IPS-15b (cell line): ENCODE results near the gene POLE4.

Experiments
- H3K27me3 ChIP-seq: one replicate; pipeline ENCODE4 v1.6.1; 2013; ENCODE audit warnings: low read length; ENCODE audit not compliant: control insufficient read depth, insufficient read depth
- H3K36me3 ChIP-seq: one replicate; pipeline ENCODE4 v1.6.1; 2013; ENCODE audit warnings: low read length; ENCODE audit not compliant: control insufficient read depth, insufficient read depth
- H3K4me1 ChIP-seq: one replicate; pipeline ENCODE4 v1.6.1; 2013; ENCODE audit warnings: mild to moderate bottlenecking, low read length; ENCODE audit not compliant: control insufficient read depth, insufficient read depth
- H3K4me3 ChIP-seq: one replicate; pipeline ENCODE4 v1.5.1; 2013; ENCODE audit warnings: low read depth, low read length
- H3K9ac ChIP-seq: one replicate; pipeline ENCODE4 v1.6.1; 2013; ENCODE audit warnings: low read depth, mild to moderate bottlenecking, low read length
- H3K9me3 ChIP-seq: one replicate; pipeline ENCODE4 v1.6.1; 2013; ENCODE audit warnings: mild to moderate bottlenecking, low read length; ENCODE audit not compliant: control insufficient read depth, insufficient read depth

POLE4 gene

DNA sequence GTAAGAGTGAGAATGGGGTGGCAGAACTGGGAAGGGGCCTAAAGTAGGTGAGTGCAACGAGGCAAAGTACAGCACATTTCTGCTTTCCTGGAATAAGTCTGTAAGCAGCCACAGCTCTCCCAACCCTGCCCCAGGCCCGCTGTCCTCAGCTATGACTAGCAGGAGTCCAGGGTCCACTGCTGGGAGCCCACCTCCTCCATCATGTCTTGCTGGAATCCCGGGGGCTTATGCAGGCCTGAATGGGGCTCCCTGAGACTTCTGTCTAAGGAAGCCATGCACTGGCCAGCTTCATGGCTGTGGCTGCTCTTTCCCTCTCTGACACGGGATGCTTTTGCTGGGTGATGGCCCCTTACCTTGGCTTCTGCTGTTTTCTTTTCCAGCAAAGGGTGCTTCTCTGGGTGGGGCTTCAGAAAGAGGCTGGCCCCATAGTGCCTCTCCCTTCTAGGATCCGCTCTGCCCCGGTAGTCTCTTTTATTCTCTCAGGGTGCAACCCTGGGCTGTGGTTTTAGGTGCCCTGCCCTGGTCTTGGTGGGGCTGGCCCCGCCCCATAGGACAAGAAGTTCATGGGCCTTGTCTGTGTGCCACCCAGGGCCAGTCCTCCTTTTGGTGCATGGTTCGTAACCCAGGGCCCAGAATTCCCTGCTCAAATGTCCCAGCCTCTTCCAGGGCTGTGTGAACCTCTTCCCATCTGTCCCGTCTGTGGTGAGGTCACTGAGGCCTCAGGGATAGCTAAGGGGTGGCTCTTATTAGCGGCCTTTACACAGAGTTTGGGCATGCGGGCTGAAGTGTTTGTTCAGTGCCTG, 33.8 kb upstream of the POLE4 start:
- Histone ChIP-seq H3K4me1 (no peaks in the 10 kb centered on the region), H3K36me3 (no peaks in the 10 kb centered on the region), H3K9me3 (no peaks in the 10 kb centered on the region), H3K4me3 (no peak overlapping the region), H3K9ac (no peak overlapping the region), H3K27me3 (no peaks in the 10 kb centered on the region)

DNA sequence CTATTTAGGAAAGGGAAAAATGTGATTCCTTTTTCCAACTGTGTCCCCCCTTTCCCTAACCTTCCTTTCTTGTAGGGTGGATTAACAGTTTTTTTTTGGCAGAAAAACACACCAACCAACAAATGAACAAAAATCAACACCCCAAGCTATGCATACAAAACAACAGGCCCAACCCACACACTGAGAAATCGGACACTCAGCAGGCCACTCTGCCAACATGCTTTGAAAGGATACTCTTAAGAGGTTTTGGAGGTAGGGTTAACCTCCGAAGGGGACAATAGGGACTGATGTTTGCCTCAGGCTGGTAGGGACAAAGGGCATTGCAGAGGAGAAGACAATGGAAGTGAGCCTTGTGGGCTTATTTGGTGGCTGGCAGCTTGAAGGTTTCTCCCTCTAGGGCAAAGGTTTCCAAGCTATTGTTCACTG, 33.1 kb upstream of the POLE4 start:
- Histone ChIP-seq H3K36me3 (no peaks in the 10 kb centered on the region), H3K4me3 (no peak overlapping the region), H3K27me3 (no peaks in the 10 kb centered on the region), H3K4me1 (no peaks in the 10 kb centered on the region), H3K9me3 (no peaks in the 10 kb centered on the region), H3K9ac (no peak overlapping the region)

DNA sequence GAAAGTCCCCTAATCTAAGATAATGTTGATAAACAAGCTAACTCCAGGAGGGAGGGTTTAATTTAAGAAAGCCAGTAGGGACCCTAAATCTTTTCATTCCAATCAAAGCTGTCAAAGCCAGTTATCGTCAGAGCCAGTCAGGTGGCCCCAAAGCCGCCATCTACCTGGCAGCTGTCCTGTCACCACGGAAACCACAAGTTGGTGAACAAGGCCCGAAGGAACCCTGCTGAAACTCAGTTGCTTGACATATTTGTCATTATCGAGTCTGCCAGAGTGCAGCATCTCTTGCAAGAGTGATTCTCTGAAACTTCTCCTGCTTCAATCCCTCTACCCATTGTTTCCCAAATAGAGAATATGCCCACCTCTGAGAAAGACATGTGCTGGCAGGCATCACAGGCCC, 30.8 kb upstream of the POLE4 start:
- Histone ChIP-seq H3K36me3 (no peaks in the 10 kb centered on the region), H3K9me3 (no peaks in the 10 kb centered on the region), H3K9ac (no peak overlapping the region), H3K4me3 (no peak overlapping the region), H3K4me1 (no peaks in the 10 kb centered on the region), H3K27me3 (no peaks in the 10 kb centered on the region)

DNA sequence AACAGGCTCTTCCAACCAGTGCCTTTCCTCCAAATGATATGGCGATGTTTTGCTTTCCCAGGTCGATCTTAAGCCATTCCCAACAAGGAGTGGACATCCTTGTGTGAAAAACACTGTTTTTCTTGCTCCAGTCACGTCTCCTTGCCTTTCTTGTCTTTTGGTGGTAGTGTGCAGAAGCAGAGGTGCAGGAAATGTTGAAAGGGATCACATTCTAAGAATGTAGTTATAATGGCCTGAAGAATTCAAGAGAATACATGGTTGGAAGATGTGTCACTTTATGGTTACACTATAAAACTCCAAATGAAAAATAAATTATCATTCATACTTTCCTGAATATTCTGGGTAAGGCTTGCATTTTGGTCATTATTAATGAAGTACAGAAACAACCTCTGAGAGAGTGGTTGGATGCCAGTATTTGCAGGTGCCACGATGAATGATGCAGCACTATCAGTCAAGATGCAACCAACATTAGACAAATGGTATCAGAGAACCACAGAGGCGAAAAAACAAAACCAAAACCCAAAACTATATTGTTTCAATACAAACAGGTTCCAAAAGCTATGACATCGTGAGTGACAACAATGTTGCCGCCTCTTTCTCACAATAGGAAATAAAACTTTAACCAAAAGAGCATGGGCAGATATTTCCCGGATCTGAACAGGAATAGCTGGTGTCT, 27.5 kb upstream of the POLE4 start:
- H3K9ac ChIP-seq: no peak overlapping the region
- no peaks in the 10 kb centered on the region for H3K4me1 ChIP-seq
- H3K9me3 ChIP-seq: no peaks in the 10 kb centered on the region
- H3K4me3 ChIP-seq: no peak overlapping the region
- no peaks in the 10 kb centered on the region for H3K36me3 ChIP-seq
- H3K27me3 ChIP-seq: peaks cover 2% of the 10 kb centered on the region

DNA sequence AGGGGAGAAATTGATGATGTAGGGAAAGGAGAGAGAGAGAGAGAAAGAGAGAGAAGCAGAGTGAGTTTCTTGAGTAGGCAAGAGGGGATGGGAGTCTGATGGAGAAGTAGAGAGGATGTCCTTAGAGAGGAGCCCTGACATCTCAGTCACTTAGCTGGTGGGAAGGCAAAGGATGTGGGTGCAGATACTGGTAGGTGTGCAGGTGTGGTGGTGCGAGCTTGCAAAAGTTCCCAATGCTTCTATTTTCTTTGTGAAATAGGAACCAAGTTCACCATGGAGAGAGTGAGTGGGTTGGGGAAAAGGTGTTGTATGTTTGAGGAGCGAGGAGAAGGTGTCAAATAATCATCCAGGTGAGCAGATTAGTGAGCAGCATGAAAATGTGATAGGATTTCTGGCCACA, 26.5 kb upstream of the POLE4 start:
- H3K27me3 ChIP-seq: peaks cover 2% of the 10 kb centered on the region
- H3K9me3 ChIP-seq: no peaks in the 10 kb centered on the region
- no peaks in the 10 kb centered on the region for H3K4me1 ChIP-seq
- H3K36me3 ChIP-seq: no peaks in the 10 kb centered on the region
- H3K4me3 ChIP-seq: no peak overlapping the region
- no peak overlapping the region for H3K9ac ChIP-seq

DNA sequence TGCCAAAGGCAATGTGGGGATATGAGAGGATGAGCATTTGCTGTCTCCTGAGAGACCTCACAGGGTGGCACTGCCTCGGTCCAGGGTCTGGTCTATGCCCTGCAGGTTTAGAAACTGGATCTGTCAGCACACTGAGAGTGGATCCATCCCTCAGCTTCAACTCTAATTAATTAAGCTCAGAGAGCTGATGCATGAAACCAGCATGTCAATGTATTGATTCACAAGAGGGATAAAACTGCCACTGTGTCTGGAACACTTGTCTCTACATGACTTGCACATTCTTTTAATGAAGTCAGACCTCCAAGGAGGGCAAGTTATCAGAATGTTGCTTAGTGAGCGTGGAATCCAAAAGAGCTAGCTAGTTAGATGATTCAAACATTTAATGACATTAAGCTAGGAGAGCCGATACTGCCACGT, 22.5 kb upstream of the POLE4 start:
- H3K27me3 ChIP-seq: peaks cover 2% of the 10 kb centered on the region
- H3K9me3 ChIP-seq: no peaks in the 10 kb centered on the region
- no peaks in the 10 kb centered on the region for H3K36me3 ChIP-seq
- no peak overlapping the region for H3K9ac ChIP-seq
- H3K4me3 ChIP-seq: no peak overlapping the region
- H3K4me1 ChIP-seq: no peaks in the 10 kb centered on the region

DNA sequence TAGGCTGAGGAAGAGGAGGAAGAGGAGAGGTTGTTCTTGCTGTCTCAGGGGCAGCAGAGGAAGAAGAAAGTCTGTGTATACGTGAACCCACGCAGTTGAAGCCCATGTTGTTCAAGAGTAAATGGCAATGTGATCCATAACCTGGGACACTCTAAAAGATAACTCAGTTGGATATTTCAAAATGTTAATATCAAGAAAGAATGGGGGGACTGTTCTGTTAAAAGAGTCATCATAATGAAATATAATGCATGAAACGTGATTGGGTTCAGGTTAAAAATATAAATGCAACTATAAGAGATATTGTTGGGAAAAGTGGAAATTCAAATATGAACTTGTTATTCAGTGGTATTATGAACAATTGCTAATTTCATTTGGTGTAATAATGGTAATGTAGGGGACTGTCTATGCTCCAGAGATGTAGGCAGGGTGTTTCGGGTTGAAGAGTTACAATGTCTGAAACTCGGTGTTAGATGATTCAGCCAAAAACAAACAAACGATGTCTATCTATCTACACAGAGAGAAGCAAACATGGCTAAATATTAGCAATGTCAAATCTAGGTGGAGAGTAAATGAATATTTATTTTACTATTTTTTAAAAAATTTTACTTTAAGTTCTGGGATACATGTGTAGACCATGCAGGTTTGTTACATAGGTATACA, 21.1 kb upstream of the POLE4 start:
- no peak overlapping the region for H3K4me3 ChIP-seq
- H3K36me3 ChIP-seq: no peaks in the 10 kb centered on the region
- no peaks in the 10 kb centered on the region for H3K4me1 ChIP-seq
- no peak overlapping the region for H3K9ac ChIP-seq
- no peaks in the 10 kb centered on the region for H3K9me3 ChIP-seq
- peaks cover 2% of the 10 kb centered on the region for H3K27me3 ChIP-seq

DNA sequence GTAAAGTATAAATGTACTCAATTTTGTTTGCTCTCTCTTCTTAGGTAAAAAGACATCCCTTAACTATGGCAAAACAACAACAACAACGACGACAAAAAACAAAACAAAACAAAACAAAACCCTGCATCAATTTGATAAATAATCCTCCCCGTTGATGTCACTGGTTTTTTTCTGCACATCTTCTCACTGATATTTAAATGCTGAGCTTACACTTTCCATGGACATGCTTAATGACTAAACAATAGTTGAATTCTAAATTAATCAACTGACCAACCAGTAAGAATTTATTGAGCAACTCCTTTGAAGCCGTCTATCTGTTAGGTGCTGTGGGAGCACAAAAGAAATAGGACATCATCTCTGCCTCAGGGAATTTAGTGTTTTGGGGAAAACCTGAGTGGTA, 20.2 kb upstream of the POLE4 start:
- peaks cover 2% of the 10 kb centered on the region for H3K27me3 ChIP-seq
- no peaks in the 10 kb centered on the region for H3K9me3 ChIP-seq
- H3K4me3 ChIP-seq: no peak overlapping the region
- no peaks in the 10 kb centered on the region for H3K36me3 ChIP-seq
- H3K4me1 ChIP-seq: no peaks in the 10 kb centered on the region
- H3K9ac ChIP-seq: no peak overlapping the region

DNA sequence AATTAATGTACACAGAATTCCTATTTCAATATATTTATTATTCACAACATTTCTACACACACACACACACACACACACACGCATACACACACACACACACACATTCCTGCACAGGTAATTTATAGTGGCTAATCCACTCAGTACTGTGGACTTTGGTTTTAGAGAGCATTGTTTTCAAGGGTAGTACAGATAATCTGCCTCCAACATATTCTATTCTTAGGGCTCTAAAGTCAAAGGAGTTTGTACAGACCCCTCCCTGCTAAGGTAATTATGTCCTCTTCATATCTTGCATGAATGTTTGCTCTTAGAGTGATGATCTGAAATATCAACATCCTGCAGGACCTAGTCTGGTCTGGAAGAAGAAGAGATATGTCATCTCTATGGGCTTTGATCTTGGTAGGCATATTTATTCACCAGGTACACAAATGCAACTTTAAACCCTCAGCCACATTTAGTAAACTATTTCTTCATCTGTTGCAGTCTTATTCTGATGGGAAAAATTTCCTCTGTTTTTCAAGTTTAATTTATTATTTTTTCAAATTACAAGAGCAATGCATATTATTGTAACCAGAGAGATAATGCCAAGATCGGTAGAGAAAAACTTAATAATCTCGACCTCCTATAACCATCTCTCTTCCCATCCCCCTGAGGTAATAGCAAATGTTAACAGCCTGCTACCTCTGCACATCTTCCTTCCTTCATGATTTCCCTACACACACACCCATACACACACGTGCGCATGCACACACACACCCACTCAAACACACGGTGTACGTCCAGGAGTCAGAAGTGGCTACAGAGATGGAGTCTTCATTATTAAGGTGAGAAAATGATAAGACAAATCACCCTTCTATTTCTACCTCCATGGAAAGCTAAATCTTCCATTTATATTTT, 18.3 kb upstream of the POLE4 start:
- H3K4me3 ChIP-seq: no peak overlapping the region
- no peaks in the 10 kb centered on the region for H3K27me3 ChIP-seq
- H3K9me3 ChIP-seq: no peaks in the 10 kb centered on the region
- H3K4me1 ChIP-seq: no peaks in the 10 kb centered on the region
- H3K36me3 ChIP-seq: no peaks in the 10 kb centered on the region
- H3K9ac ChIP-seq: no peak overlapping the region

DNA sequence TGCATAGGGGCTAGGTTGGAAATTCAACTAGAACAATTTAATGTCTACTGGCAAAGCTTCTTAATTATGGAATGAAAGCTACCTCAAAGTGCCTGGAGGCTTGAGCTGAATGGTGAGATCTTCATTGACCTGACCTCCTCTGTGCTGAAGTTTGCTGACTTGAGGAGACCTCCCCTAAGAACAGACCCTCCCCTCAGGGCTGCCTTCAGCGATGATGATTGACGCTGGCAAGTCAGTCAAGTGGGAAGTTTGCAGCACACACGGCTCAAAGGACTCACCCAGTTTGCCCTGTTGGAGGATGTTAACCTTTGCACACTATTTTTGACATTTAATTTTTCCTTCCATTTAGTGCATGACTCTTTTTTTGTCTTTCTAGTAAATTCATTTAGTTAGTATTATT, 17.2 kb upstream of the POLE4 start:
- no peak overlapping the region for H3K9ac ChIP-seq
- no peaks in the 10 kb centered on the region for H3K36me3 ChIP-seq
- H3K27me3 ChIP-seq: no peaks in the 10 kb centered on the region
- no peaks in the 10 kb centered on the region for H3K9me3 ChIP-seq
- no peaks in the 10 kb centered on the region for H3K4me1 ChIP-seq
- no peak overlapping the region for H3K4me3 ChIP-seq

DNA sequence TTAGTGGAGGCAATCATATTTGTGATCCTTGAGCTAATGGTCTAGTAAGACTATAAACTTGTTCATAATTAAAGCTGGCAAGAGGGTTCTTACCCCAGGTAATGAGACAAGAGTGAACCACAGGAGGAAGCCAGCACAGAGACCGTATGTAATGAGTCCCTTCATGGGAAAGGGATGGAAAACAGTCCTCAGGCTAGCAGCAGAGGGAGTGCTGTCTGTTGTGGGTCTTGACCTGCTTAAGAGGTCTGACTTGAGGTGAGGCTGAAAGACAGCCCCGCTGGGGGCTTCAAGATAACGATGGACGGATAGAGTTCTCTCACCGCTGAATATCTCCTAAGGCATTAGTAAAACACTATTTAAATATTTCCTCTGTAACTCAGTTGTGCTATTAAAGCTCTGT, 16.2 kb upstream of the POLE4 start:
- H3K4me3 ChIP-seq: no peak overlapping the region
- H3K9ac ChIP-seq: no peak overlapping the region
- no peaks in the 10 kb centered on the region for H3K4me1 ChIP-seq
- no peaks in the 10 kb centered on the region for H3K27me3 ChIP-seq
- no peaks in the 10 kb centered on the region for H3K36me3 ChIP-seq
- no peaks in the 10 kb centered on the region for H3K9me3 ChIP-seq
